Measurements from ENCODE around the gene ZNF644. TPM values are rescaled to one million over a fixed set of nuclear protein-coding genes. Genes with fewer than 3 reads are reported as not detected.

Gene ZNF644
- total and polyA plus RNA-seq, 4 donors, result 6.8 to 38.8 (median 27.2) TPM

GRCh38 chr1:91022518-91022929 lies 689 bp upstream of the ZNF644 start:
- no peak for DNase-seq (ENCODE audit: low spot score)
- Histone ChIP-seq H3K9me3 (ENCODE audit: control insufficient read depth in 4 of 4, low read length in 3 of 4) (no peaks in the 10 kb centered on the region), H3K27ac (ENCODE audit: low read depth in 1 of 2, low read length in 2 of 2) (peak overlapping the region; percentile 96 to 99), H3K4me3 (ENCODE audit: low read depth in 1 of 3, low read length in 3 of 3) (peak overlapping the region; percentile 67 to 91 (median 85)), H3K4me1 (ENCODE audit: control insufficient read depth in 4 of 4, insufficient read depth in 4 of 4, low read length in 3 of 4) (peaks cover 0 to 33% (median 14%) of the 10 kb centered on the region in 4 donors), H3K9ac (ENCODE audit: low read depth in 1 of 2, low read length in 2 of 2) (peak overlapping the region; percentile 60 to 71), H3K27me3 (ENCODE audit: control insufficient read depth in 4 of 4, insufficient read depth in 4 of 4, low read length in 3 of 4) (no peaks in the 10 kb centered on the region), H3K36me3 (ENCODE audit: control insufficient read depth in 4 of 4, insufficient read depth in 3 of 4, low read depth in 1 of 4, low read length in 3 of 4) (no peaks in the 10 kb centered on the region)
- 64% methylated on average over 6 of the region's 6 CpGs for WGBS
- TF ChIP-seq NR2F2 (IDR thresholded peaks at IDR 0.05) (no peak), FOXA1 (IDR thresholded peaks at IDR 0.05) (no peak), HNF4G (IDR thresholded peaks at IDR 0.05) (no peak), FOXA2 (IDR thresholded peaks at IDR 0.05) (no peak), HNF4A (conservative IDR thresholded peaks at IDR 0.05) (no peak), SP1 (IDR thresholded peaks at IDR 0.05) (no peak), MAX (IDR thresholded peaks at IDR 0.05) (no peak), CTCF (IDR thresholded peaks at IDR 0.05; ENCODE audit: low read depth, low read length, missing input control) (no peak), GABPA (IDR thresholded peaks at IDR 0.05 in 1 of 2, conservative IDR thresholded peaks at IDR 0.05 in 1 of 2) (no peak), ATF3 (IDR thresholded peaks at IDR 0.05) (no peak), RXRA (IDR thresholded peaks at IDR 0.05) (no peak), JUND (IDR thresholded peaks at IDR 0.05) (no peak), TAF1 (conservative IDR thresholded peaks at IDR 0.05) (no peak), RAD21 (IDR thresholded peaks at IDR 0.05) (no peak), REST (IDR thresholded peaks at IDR 0.05) (no peak), ZBTB33 (IDR thresholded peaks at IDR 0.05) (no peak), EGR1 (IDR thresholded peaks at IDR 0.05; ENCODE audit: low read depth in 2 of 2) (no peak), YY1 (IDR thresholded peaks at IDR 0.05) (no peak)
